CD4-positive, alpha-beta T cell treated with Interleukin-6 for 4 hours (primary cell): ENCODE measurements around the gene GNAL.
"Not testable (repeated sequence)": the region's sequence is repeated elsewhere in the genome, so short reads cannot be mapped to it uniquely, and the experiment has no call there.

Experiments
- DNase-seq: peaks from one replicate; pipeline ENCODE4 v3.0.0-alpha.2; 2020; ENCODE audit warnings: mixed read lengths

GNAL gene

DNA sequence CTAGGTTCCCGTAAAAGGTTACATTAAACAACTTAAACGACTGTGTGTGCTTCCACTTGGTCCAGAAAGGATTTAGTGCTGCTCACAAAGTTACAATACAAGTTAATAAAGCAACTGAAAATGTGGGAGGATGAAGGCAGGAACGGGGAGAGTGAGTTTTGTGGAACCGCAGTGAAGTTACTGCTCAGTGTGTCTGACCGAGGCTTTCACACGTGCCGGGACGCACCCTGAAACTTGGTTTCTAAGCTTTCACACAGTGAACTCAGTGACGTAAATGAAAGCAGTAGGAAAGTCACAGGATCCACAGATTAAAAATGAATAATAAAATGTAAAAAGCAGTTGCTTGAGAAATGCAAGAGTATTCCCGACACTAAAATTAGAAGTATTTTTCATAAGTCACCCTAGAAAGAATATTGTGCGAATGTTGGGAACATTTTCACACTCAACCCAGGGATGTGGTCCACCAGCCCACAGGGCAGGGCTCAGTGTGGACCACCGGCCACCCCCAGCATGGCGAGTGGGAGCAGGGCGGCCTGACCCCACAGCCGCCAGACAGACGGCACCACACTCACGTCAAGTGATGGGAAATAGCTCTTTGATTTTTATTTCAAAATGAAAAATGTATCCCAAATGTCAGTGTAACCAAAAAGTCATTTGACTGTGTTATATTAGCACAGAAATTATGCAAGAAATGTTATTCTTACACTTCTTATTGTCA, 129.6 kb downstream of the GNAL start:
- no peak for DNase-seq

DNA sequence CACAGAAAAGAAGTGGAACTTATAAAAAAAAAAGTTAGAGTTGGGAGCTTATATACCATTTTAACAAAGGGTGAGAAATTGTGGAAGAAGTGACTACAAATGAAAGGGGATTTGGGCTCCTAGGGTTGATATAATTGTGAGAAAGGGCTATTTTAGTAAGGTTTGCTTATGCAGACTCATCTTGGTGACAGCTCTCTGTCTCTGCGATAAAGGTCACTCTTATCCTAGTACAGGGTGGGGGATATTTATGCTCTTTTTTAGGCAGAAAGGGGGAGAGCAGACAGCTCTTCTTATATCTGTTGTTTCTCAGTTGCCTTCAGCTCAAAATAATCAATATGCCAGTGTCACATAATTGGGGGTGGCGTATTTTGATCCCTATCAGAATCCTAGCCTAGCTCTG, 130.9 kb downstream of the GNAL start:
- no peak for DNase-seq

DNA sequence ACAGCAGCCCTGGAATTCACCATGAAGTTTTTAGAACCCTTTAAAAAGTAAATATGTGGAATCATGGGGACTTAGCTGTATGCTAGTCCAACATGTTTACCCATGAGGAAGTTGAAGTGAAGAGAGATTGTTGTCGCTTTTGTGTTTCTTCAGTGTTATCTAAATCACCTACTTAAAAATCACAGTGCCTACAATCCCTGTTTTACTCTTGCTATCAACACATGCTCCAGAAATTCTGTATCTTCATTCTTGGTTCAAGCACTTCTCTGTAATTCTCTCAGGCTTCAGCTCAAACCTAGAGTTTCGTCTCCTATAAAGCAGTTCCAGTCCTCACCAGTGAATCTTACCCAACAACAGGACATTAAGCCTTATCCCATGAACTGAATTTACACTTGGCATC, 131.6 kb downstream of the GNAL start:
- no peak for DNase-seq

DNA sequence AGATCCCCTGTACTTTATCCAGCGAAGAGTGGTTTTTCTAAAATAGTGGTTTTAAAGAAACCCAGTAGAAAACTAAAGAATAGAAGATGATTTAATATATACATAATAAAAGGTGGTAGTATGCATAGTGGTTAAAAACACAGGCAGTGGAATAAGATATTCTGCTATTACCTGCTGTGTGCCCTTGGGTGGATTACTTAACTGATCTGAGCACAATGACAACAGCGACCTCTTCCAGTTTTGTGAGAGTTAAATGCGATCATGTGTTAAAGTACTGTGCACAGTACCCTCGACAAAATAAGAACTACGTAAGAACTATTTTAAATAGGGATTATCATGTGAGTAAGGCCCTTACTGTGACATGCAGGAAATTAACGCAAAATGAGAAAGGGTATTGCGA, 132.1 kb downstream of the GNAL start:
- no peak for DNase-seq

GRCh38 chr18:11821643-11822237, 132.7 kb downstream of the GNAL start:
- DNase-seq, result no peak

GRCh38 chr18:11823545-11823944, 134.5 kb downstream of the GNAL start:
- no peak for DNase-seq

- no peak for DNase-seq
These were observed 137.8 kb downstream of the GNAL start for GRCh38 chr18:11826836-11827235.

DNA sequence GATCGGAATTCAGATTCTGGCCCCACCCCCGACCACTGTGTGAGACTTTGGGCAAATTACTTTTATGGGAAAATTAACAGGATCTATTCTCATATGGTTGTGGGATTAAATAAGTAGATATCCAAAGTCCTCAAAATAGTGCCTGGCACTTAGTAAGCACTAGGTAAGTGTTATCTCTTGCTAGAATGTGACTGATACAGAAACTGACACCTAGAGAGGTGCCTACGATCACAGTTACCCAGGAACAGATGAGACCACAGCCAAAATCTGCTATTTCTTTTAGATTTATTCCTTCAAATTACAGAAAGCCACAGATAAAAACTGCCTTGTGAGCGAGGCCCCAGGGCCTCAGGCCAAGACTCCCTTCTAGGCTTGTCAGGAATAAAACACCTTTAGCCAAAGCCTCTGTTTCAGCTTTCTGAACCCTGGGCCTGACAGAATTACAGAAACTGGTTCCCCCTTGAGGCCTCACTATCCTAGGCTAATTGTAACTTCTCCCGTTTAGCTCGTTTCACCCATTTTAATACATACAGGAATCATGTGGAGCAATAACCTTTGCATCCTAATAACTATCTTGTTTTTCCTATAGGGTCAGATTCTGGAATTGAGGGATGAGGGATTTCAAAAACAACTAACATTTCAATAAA, 139.8 kb downstream of the GNAL start:
- no peak for DNase-seq

GRCh38 chr18:11830585-11830984, 141.5 kb downstream of the GNAL start:
- no peak for DNase-seq

DNA sequence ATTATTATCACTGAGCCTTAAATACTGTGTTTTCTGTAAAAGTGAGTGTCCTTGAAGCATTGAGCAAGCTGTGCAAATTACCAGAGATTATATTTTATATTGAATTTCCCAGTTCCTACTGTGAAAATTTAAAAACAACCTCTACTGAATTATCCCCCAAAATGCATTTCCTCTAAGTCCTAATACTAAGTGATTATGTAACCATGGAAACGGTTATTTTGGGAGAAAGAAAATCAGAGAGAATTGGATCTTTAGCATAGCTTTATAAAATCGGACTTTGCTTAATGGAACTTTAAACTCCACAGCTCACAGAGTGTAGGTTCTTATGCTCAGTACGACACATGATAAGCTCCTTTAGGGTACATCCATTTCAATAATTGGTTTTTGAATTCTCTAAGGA, 142.9 kb downstream of the GNAL start:
- DNase-seq, result no peak

GRCh38 chr18:11834772-11835171, 145.7 kb downstream of the GNAL start:
- no peak for DNase-seq

- no peak for DNase-seq
These were observed 150.5 kb downstream of the GNAL start for GRCh38 chr18:11839556-11839955.

DNA sequence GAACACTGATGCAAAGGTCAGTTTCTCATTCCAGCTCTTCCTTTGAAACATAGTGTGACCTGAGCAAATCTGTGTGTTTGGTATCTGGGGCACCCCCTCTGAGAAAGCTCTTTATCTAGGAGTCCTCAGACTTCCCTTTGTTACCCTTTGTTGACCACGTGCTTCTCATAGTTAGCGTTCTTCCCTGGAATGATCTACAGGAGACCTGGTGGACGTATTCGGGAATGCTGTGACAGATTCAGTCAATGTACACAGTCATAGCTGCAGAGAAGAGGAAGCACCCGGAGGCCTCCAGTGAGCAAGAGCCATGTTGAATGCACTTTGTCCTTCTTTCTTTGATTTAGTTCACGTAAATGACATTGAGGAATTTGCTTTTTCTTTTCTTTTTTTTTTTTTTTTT, 151.4 kb downstream of the GNAL start:
- no peak for DNase-seq

GRCh38 chr18:11842562-11842961, 153.5 kb downstream of the GNAL start:
- DNase-seq, result no peak

GRCh38 chr18:11844436-11844835, 155.4 kb downstream of the GNAL start:
- no peak for DNase-seq

DNA sequence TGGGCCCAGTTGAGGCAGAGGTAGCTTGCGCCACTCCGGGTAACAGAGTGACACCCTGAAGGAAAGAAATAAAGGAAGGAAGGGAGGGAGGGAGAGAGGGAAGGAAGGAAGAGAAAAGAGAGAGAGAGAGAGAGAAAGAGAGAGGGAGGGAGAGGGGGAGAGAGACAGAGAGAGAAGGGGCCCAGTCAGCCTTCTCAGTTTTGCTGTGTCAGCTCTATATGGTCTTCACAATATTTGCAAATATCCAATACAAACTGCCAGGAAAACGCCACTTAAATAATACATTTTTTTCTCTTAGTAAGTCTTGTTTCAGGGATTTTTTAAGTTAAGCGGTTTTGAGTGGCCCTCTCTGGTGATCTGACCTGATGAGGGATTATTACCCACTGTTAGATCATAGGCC, 156.6 kb downstream of the GNAL start:
- DNase-seq, result no peak

DNA sequence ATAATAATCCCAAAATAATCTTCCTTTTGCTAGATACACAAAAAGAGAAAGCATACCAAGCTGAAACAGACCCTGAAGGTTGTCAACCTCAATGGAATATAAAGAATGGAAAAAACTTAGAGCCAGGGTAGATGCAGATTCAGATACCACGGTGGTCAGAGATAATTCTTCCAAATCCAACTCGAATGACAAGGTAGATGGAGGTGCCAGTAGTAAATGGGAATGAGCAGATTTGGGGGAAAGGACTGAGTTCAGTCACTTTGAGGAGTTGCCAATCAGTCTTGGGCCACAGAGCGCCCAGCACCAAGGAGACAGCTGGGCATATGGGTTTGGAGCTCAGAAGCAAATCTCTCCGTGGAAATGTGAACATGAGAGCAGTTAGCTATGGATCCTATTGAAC, 158.7 kb downstream of the GNAL start:
- DNase-seq, result no peak

DNA sequence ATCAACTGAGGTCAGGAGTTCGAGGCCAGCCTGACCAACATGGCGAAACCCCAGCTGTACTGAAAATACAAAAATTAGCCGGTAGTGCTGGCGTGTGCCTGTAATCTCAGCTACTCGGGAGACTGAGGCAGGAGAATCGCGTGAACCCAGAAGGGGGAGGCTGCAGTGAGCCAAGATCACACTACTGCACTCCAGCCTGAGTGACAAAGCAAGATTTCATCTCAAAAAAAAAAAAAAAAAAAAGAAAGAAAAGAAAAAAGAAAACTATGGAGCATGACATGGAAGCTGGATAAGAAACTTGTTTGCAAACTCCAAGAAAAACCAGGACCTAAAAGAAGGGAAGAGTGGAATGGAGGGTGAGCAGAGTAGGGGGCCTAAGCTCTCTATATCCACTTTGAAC, 160.2 kb downstream of the GNAL start:
- DNase-seq, result no peak

GRCh38 chr18:11849841-11850634, 161.0 kb downstream of the GNAL start:
- peak; percentile 51 for DNase-seq

GRCh38 chr18:11850821-11851145, 161.7 kb downstream of the GNAL start:
- DNase-seq, result no peak

GRCh38 chr18:11851146-11851805, 162.2 kb downstream of the GNAL start, which contains the start of gene CHMP1B:
Gene CHMP1B, plus strand, starts transcription at chr18:11851413. Its CDS starts 99 bp downstream, at chr18:11851512.
- peak; percentile 97 for DNase-seq

GRCh38 chr18:11851806-11852337, 162.8 kb downstream of the GNAL start:
- peak; percentile 50 for DNase-seq

GRCh38 chr18:11854554-11854953, 165.5 kb downstream of the GNAL start:
- DNase-seq, result not testable (repeated sequence)
